GM18502 (cell line): ENCODE data around the gene MMD2.

Experiments
- ATAC-seq: cut with Tn5 transposase; IDR thresholded peaks from one replicate; pipeline ENCODE4 v1.9.1; 2021; ENCODE audit warnings: mild to moderate bottlenecking; ENCODE audit not compliant: unreplicated experiment, poor library complexity

The MMD2 gene

DNA sequence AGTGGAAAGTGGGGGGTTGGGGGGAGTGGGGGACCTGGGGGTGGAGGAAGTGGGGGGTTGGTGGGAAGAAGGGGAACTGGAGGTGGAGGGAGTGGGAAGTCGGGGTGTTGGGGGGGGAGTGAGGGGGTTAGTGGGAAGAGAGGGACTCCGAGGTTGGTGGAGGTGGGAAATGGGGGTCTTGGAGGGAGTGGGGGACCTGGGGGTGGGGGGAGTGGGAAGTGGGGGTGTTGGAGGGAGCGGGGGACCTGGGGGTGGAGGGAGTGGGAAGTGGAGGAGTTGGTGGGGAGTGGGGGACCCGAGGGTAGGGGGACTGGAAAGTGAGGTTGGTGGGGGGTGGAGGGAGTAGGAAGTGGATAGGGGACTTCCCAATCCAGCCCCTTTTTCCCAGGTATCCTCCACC lies 906 bp upstream of the MMD2 start:
- ATAC-seq = no peak

DNA sequence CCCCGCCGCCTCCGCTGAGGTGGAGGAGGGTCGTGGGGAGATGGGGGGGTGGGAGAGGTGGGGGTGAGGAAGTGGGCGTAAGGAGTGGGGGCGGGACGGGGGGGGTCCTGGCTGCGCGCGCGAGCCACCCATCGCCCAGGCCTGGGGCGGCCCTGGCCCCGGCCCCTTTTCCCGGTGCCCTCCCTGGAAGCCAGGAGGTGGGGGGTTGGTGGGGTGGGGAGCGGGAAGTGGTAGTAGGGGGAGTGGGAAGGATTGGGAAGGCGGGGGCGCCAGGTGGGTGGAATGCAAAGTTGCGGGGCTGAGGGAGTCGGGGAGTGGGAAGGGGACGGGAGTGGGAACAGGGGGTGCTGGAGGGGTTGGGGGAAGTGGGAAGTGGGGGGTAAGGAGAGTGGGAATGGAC lies 319 bp upstream of the MMD2 start:
- no peak for ATAC-seq

DNA sequence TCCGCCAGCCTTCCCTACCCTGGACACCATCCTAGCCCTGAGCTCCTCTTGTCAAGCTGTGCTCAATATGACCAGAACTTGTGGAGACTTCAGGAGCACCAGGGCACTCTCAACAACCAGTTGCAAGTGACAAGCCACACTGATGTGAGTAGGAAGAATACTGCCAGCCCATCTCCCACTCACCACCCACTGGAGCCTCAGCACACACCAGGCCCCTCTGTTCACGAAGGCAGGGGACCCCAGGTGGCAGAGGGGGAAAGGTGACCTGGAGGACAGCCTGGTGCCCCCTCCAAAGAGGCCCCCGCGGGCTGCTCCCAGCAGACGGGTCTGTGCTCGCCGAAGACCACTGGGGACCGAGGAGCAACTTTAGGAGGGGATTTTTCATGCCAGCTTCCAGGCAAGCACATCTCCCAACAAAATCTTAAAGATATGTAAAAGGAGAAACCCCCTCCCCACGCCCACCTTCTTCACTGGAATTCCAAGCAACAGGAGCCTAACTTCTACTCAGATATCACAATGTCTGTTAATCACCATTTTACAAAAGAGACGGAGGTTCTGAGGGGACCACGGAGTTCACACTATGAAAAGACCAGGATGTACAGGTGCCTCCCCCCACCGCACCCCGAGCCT lies 1.0 kb downstream of the MMD2 start:
- no peak for ATAC-seq

DNA sequence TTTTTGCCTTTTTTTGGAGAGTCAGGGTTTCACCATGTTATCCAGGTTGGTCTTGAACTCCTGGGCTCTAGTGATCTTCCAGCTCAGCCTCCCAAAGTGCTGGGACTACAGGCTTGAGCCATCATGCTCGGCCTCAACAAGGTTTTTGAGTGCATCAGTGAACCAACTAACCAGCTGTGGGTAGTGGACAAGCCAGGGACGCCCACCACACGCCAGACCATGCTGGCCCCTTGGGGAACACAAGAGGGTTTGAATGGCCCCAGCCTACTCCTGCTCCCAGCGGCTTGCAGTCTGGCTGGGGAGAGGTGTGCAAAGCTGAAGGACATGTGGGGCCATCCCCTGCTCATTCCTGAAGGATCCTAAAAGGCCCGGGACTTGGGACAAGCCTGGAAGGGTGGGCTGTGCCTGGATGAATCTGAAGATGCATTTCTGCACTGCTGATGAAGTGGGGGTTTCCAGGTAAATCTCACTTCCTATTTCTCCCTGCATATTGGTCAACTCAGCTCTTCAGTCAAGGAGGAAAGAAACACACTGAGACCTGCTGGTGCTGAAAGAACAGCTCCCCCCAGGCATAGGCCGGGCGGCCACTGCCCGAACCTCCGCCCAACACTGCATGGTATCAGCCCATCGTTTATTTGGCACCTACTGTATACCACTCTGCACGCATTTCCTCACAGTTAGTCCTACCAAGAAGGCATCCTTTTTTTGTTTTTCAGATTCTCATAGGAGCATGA lies 6.9 kb downstream of the MMD2 start:
- peak; percentile 83 for ATAC-seq

DNA sequence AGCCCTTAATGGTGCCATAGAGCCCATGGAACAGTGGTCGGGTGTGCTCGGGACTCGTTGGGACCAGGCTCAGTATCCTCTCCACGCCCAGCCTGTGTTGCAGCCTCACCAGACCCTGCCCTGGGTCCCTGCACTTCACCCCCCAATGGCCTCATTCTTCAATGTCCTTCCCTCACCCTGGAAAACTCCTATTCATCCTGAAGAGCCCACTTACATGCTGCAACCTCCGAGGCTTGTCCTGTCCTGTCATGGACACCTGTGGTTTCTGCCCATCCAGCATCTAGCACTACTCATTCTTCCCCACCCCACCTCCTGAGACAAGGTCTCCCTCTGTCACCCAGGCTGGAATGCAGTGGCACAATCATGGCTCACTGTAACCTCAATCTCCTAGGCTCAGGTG lies 7.7 kb downstream of the MMD2 start:
- ATAC-seq = no peak

DNA sequence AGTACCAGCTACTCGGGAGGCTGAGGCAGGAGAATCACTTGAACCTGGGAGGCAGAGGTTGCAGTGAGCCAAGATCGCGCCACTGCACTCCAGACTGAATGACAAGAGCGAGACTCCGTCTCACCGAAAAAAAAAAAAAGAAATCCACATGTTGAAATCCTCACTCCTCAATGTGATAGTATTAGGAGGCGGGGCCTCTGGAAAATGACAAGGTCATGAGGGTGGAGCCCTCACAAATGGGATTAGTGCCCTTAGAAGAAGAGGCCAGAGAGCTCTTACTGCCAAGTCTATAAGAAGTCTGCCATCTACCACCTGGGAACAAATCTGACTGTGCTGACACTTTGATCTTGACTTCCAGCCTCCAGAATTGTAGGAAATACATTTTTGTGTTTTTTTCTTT lies 10.6 kb downstream of the MMD2 start:
- no peak for ATAC-seq

DNA sequence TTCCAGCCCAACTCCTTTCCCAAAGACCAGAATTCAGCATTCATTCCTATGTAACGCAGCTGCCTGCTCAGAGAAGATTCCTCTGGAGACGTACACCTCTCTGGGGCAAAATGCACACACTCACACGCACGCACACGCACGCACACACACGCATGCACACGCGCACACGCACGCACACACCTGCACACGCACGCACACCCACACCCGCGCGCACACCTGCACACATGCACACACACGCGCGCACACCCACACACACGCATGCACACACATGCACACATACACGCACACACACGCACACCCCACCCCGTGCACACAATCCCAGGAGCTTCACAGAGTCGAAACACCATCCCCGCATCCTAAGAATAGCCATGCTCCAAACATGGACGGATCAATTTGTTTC lies 13.0 kb downstream of the MMD2 start:
- ATAC-seq = no peak

DNA sequence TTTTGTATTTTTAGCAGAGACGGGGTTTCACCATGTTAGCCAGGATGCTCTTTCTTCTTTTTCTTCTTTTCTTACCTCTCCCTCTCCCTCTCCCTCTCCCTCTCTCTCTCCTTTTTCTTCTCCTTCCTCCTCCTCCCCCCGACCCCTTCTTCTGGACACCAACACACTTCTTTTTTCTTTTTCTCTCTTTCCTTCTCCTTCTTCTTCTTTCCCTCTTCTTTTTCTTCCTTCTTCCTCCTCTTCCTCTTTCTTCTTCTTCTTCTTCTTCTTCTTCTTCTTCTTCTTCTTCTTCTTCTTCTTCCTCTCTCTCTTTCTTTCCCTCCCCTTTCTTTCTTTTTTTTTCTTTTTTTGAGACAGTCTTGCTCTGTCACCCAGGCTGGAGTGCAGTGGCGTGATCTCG lies 14.0 kb downstream of the MMD2 start:
- no peak for ATAC-seq

DNA sequence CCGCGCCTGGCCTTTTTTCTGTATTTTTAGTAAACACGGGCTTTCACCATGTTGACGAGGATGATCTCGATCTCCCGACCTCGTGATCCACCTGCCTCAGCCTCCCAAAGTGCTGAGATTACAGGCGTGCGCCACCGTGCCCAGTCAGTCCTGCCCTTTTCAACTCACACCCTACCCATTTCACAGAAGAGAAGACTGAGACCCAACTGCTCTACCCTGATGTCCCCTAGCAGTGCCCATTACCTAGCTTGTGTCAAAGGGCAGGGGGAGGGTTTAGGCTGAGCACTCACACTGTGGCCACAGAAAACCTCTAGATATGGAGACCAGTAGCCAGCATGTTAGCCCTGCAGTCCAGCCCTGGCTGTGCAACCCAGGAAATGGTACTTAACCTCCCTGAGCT lies 15.7 kb downstream of the MMD2 start:
- no peak for ATAC-seq

DNA sequence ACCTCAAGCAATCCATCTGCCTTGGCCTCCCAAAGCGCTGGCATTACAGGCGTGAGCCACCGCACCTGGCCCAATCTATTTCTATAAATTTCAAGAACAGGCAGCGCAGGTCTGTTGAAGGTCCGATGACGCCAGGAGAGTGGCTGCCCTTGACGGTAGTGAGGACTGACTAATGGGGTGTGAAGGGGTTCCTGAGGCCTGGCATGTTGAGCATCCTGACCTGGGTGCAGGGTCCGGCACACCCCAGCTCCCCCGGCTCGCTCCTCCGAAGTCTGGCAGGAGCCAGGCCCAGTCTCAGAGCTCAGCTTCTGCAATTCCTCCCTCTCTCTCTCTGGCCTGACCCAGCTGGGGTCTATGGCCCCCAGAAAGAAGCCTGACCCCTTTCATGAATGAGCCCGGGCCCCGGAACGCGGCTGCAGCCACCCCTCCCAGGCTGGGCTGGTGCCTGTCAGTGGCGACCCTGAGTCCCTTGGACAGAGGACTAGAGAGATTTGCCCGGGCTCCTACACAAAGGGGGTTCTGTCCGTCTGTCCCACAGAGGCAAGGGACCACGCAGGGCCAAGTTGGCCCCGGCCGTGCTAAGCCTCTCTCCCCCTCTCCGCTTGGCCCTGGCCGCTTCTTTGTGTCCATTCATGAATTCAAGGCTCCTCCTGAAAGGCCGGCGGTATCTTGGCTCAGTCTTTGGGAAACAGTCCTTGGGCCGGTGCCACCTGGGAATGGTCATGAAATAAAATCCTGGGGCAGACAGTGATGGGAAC lies 18.8 kb downstream of the MMD2 start:
- ATAC-seq = no peak

DNA sequence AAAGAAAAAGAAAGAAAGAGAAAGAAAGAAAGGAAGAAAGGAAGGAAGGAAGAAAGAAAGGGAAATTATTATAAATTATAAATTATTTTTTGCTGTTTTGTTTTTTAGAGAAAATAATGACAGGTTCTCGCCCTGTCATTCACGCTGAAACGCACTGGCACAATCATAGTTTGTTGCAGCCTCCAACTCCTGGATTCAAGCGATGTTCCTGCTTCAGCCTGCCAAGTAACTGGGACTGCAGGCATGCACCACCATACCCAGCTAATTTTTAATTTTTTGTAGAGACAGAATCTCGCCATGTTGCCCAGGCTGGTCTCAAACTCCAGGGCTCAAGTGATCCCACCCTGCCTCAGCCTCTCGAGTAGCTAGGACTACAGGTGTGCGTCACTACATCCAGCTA lies 21.6 kb downstream of the MMD2 start:
- ATAC-seq = no peak

DNA sequence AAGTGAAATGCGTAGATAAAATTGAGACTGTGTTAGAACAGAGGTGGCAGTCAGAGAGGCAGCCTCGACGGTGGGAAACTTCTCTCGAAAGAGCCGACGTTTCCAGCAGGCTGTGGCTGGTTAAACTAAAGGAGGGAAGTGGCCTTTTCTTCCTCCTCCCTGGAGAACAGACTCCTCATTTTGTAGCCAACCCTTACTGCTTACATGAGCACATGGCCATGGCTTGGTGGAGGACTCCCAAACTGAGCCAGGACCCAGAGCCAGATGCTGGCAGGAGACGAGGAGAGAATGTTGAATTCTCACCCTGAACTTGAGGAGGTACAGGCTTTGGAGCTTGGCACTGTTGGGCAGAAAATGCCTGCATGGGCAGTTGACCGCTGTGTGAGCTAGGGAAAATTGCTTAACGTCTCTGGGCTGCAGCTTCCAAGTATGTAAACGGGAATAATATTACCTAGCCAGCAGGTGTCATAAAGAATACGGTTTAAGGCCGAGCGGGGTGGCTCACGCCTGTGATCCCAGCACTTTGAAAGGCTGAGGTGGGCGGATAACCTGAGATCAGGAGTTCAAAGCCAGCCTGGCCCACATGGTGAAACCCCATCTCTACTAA lies 24.5 kb downstream of the MMD2 start:
- no peak for ATAC-seq

DNA sequence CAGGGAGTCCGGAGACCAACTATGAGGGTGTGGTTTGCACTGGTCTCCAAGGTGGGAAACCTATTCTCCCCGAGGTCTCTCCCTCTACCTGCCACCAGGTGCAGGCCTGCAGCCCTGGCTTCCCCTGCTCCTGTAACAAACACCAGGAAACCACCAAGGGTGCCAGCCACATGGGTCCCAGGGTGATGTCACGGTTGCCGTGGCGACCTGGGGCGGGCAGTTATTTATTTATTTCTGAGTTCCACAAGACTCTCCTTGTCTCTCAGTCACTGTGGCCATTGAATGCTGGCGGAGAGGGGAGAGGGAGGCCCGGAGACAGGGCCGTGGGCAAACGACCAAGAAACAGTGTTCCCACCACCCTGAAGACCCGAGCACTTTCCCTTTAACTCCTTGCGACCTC lies 27.0 kb downstream of the MMD2 start:
- ATAC-seq = no peak

DNA sequence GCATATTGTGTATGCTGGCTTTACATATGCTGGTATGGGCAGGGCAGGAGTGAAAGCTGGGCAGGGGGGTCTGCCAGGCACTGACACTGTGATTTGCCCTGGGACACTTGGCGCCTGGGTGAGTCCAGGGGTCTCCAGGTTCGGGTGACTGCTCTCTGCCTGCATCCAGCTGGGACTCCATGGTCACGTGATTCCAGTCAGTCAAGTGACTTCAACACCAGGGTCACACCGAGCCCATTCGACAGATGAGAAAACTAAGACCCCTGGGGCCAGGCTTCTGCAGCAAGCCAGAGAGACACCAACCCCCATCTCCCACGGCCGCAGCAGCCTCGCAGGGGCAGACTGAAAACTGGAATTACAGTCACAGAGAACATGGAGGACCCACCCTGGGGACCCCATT lies 30.0 kb downstream of the MMD2 start:
- no peak for ATAC-seq

DNA sequence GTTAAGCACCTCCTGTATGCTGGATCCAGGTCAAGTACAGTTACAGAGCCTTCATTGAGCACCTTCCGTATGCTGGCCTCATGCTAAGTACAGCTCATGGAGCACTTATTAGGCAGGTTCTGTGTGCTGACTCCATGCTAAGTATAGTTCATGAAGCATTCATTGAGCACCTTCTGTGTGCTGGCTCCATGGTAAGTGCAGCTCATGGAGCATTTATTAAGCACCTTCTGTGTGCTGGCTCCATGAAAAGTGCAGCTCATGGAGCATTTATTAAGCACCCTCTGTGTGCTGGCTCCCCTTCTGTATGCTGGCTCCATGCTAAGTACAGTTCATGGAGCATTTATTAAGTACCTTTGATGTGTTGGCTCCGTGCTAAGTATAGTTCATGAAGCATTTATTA lies 30.5 kb downstream of the MMD2 start:
- ATAC-seq = no peak

DNA sequence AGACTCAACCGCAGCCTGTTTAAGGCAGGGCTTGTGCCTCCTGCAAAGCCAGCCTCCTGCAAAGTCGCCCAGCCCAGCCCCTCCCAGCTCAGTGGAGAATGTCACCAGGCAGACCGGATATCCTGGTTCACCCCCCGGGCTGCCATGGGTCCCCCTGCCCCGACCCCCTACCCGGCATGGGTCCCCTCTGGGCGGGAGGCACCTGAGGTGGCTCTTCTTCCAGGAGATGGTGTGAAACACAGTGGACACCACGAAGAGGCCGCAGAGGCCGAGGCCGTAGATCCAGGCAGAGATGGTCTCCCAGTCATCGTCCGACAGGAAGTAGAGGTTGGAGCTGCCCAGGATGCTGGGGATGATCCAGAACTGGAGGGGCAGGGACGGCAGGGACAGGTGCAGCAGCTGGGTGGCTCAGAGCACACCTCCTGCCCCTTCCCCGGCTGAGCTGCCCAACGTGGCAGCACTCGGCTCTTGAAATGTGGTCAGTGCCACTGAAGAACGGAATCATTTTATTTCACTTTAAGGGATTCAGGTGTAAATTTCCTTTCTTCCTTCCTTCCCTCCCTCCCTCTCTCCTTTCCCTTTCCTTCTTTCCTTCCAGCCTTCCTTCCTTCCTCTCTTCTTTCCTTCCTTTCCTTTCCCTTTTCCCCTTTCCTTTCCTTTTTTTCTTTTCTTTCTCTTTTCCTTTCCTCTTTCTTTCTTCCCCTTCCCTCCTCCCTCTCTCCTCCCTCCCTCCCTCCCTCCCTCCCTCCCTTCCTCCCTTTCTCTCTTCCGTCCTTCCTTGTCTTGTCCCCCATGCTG lies 38.8 kb downstream of the MMD2 start:
- ATAC-seq = no peak

DNA sequence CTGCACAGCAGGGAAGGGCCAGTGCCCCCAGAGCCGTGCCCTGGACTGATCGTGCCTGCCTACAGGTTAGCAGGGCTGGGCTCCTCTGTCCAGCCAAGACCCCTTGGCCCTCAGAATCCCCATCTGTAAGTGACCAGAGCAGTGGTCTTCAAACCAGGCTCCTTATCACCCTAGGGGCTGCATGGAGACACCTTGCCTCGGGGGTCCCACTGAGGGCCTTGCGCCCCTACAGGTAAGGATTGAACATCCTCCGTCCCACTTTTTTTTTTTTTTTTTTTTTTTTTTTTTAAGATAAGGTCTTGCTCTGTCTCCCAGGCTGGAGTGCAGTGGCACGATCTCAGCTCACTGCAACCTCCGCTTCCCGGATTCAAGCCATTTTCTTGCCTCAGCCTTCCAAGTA lies 42.9 kb downstream of the MMD2 start:
- ATAC-seq = no peak

DNA sequence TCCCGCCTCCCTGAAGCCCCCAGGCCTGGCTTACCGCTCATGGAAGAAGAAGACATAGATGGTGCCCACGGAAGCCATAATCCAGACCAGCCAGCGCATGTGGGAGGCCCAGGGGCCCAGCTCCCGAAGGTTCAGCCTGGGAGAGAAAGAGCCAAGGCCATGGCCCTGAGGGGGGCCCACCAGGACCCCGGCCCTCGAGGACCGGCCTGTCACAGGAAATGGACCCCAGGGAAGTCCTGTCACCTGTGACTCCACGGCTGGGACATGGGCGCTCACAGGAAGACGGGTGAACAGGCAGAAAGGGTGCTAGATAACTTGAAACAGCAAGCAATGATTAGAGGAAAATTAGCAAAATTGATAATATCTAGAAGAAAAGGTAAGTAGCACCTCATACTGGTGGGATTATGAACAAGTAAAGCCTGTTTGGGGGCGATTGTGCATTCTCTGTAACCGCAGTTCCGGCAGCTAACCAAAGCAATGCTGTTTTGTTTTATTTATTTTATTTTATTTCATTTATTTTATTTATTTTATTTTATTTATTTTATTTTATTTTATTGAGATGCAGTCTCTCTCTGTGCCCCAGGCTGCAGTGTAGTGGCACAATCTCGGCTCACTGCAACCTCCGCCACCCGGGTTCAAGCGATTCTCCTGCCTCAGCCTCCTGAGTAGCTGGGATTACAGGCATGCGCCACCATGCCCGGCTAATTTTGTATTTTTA lies 47.7 kb downstream of the MMD2 start:
- ATAC-seq = no peak

DNA sequence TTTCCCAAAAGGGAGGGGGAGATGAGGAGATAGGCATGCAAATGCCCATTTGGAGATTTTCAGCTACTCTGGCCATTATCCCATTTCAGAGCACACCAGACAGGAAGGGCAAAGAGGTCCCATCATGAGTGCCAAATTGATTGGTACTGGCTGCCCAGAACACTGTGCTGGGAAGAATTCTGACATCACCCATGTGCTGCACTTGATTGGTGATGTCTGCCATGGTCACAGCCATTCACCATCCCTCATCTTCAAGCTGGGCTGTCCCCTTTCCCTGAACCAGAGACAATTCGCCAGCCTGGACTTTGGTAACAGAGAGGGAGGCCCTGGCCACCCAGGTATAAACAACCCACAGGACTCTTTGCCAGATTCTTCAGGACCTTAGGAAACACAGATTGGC lies 52.3 kb downstream of the MMD2 start:
- ATAC-seq = no peak

DNA sequence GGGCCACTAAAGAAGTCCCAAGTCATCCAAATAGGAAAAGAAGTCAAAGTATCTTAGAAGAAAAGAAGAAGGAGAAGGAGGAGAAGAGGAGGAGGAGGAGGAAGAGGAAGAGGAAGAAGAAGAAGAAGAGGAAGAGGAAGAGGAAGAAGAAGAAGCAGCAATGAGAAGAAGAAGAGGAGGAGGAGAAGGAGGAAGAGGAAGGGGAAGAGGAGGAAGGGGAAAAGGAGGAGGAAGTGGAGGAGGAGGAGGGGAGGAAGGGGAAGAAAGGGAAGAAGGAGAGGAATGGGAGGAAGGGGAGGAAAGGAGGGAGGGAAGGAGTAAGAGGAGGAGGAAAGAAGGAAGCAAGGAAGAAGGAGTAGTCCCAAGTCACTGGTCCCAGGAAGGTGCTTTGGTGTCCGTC lies 53.8 kb downstream of the MMD2 start:
- ATAC-seq = no peak
